Measurements from ENCODE around the gene VPS13A. TPM values are rescaled to one million over a fixed set of nuclear protein-coding genes. Genes with fewer than 3 reads are reported as not detected.

Gene VPS13A
- total RNA-seq, 1 donor from 2014 or later, result 46.0 TPM

GRCh38 chr9:77374266-77374665 lies 196.9 kb downstream of the VPS13A start:
- Mint-ChIP-seq H3K9me3 (ENCODE audit: unreplicated experiment) (no peaks in the 10 kb centered on the region), H3K27me3 (ENCODE audit: unreplicated experiment) (peaks cover 1% of the 10 kb centered on the region), H3K4me3 (ENCODE audit: unreplicated experiment) (no peak overlapping the region), H3K4me1 (ENCODE audit: unreplicated experiment) (no peaks in the 10 kb centered on the region), H3K36me3 (ENCODE audit: low read depth, unreplicated experiment) (peaks cover 7% of the 10 kb centered on the region), H3K27ac (ENCODE audit: unreplicated experiment) (no peak overlapping the region)
- DNase-seq (ENCODE audit: low spot score), result no peak
- no peak for TF ChIP-seq CTCF (IDR thresholded peaks at IDR 0.05; ENCODE audit: unreplicated experiment)

- H3K9me3 Mint-ChIP-seq (ENCODE audit: unreplicated experiment), result no peaks in the 10 kb centered on the region
- H3K27ac Mint-ChIP-seq (ENCODE audit: unreplicated experiment), result no peak overlapping the region
- no peak overlapping the region for H3K4me3 Mint-ChIP-seq (ENCODE audit: unreplicated experiment)
- no peak for DNase-seq (ENCODE audit: low spot score)
- peaks cover 3% of the 10 kb centered on the region for H3K36me3 Mint-ChIP-seq (ENCODE audit: low read depth, unreplicated experiment)
- H3K27me3 Mint-ChIP-seq (ENCODE audit: unreplicated experiment), result peaks cover 1% of the 10 kb centered on the region
- TF ChIP-seq CTCF (IDR thresholded peaks at IDR 0.05; ENCODE audit: unreplicated experiment), result no peak
- no peaks in the 10 kb centered on the region for H3K4me1 Mint-ChIP-seq (ENCODE audit: unreplicated experiment)
Measured at GRCh38 chr9:77375956-77376532, 198.7 kb downstream of the VPS13A start.

GRCh38 chr9:77384406-77384805 lies 207.1 kb downstream of the VPS13A start:
- Mint-ChIP-seq H3K4me1 (ENCODE audit: unreplicated experiment) (no peaks in the 10 kb centered on the region), H3K27ac (ENCODE audit: unreplicated experiment) (no peak overlapping the region), H3K27me3 (ENCODE audit: unreplicated experiment) (no peaks in the 10 kb centered on the region), H3K4me3 (ENCODE audit: unreplicated experiment) (no peak overlapping the region), H3K36me3 (ENCODE audit: low read depth, unreplicated experiment) (no peaks in the 10 kb centered on the region), H3K9me3 (ENCODE audit: unreplicated experiment) (no peaks in the 10 kb centered on the region)
- no peak for DNase-seq (ENCODE audit: low spot score)
- TF ChIP-seq CTCF (IDR thresholded peaks at IDR 0.05; ENCODE audit: unreplicated experiment), result no peak

- TF ChIP-seq CTCF (IDR thresholded peaks at IDR 0.05; ENCODE audit: unreplicated experiment), result no peak
- no peak overlapping the region for H3K27ac Mint-ChIP-seq (ENCODE audit: unreplicated experiment)
- H3K4me1 Mint-ChIP-seq (ENCODE audit: unreplicated experiment), result no peaks in the 10 kb centered on the region
- peaks cover 2% of the 10 kb centered on the region for H3K27me3 Mint-ChIP-seq (ENCODE audit: unreplicated experiment)
- H3K9me3 Mint-ChIP-seq (ENCODE audit: unreplicated experiment), result no peaks in the 10 kb centered on the region
- DNase-seq (ENCODE audit: low spot score), result no peak
- H3K4me3 Mint-ChIP-seq (ENCODE audit: unreplicated experiment), result no peak overlapping the region
- no peaks in the 10 kb centered on the region for H3K36me3 Mint-ChIP-seq (ENCODE audit: low read depth, unreplicated experiment)
Measured at GRCh38 chr9:77386187-77386586, 208.9 kb downstream of the VPS13A start.

- DNase-seq (ENCODE audit: low spot score), result no peak
- Mint-ChIP-seq H3K36me3 (ENCODE audit: low read depth, unreplicated experiment) (no peaks in the 10 kb centered on the region), H3K4me3 (ENCODE audit: unreplicated experiment) (no peak overlapping the region), H3K27ac (ENCODE audit: unreplicated experiment) (no peak overlapping the region), H3K4me1 (ENCODE audit: unreplicated experiment) (no peaks in the 10 kb centered on the region), H3K9me3 (ENCODE audit: unreplicated experiment) (no peaks in the 10 kb centered on the region), H3K27me3 (ENCODE audit: unreplicated experiment) (peaks cover 2% of the 10 kb centered on the region)
- TF ChIP-seq CTCF (IDR thresholded peaks at IDR 0.05; ENCODE audit: unreplicated experiment), result no peak
Measured at GRCh38 chr9:77391834-77392233, 214.5 kb downstream of the VPS13A start.
